Measurements from ENCODE around the gene CTNND1.
"Not testable (repeated sequence)": the region's sequence is repeated elsewhere in the genome, so short reads cannot be mapped to it uniquely, and the experiment has no call there.

Gene CTNND1
- 1.1 to 3.1 reads per million in 2 experiments for total RNA-seq

- no peak for DNase-seq (ENCODE audit: low read depth)
These were observed at the start of gene CTNND1 for GRCh38 chr11:57761301-57762234. Gene CTNND1, plus strand, starts transcription at chr11:57761802. Its CDS starts 29,677 bp downstream, at chr11:57791479.

- peak; percentile 83 for DNase-seq (ENCODE audit: low read depth)
These were observed 49.1 kb upstream of the CTNND1 start, which contains the start of gene TMX2 for GRCh38 chr11:57712256-57713150. Gene TMX2, plus strand, starts transcription at chr11:57712593. Its CDS starts 26 bp downstream, at chr11:57712619.

DNA sequence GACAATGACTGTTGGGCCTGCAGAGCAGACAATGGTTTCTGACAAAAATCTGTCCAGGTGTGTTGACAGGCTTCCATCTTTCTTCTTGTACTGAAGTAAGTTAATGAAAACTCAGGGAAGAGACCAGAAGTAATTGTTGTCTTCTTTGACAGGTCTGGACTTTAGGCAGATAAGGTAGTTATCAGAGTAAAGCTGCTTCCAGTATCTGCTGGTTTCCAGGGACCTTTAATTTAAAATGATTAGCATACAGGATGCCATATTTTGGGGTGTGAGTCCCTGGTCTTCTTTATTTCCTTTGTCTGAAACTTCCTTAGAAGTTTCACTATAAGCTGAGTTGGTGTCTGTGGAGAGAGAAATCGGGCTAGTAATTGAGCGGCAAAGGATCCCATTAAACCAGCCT is 47.8 kb upstream of the CTNND1 start:
- no peak for DNase-seq (ENCODE audit: low read depth)

- DNase-seq (ENCODE audit: low read depth) = not testable (repeated sequence)
These were observed 44.9 kb upstream of the CTNND1 start for GRCh38 chr11:57716726-57717125.

GRCh38 chr11:57727185-57727584 is 34.4 kb upstream of the CTNND1 start:
- no peak for DNase-seq (ENCODE audit: low read depth)

DNA sequence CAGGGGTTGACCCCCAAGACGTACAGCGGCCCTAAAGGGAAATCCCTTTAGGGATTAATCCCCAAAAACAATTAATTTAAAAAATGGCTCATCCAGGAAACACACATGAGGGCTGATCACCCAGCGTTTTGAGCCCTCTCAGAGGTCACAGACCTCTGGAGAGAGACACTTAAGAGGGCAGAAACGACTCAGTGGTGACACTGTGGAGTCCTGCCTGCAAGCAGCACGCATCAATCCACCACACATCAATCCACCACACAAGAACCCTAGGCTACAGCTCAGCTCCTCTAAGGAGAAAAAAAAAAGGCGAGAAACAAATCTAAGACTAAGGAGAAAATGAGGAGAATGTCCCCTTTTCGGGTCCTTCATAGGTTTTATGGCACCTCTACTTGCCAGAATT is 32.8 kb upstream of the CTNND1 start:
- DNase-seq (ENCODE audit: low read depth) = no peak

DNA sequence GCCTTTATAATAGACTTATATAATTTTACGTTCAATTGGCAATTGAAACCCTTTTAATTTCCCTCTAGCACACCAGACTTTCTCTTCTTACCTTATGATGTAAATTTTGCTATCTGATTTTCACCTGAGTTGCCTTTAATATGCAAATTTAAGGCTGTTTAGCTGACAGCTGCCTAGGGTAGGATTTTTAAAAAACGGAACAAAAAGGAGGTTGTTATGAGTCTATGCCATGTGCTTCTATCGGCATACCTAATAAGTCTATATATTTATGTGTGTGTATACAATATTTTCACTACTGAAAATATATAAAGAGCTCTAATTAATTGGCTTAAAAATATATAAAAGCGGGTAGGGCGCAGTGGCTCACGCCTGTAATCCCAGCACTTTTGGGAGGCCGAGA is 32.1 kb upstream of the CTNND1 start:
- no peak for DNase-seq (ENCODE audit: low read depth)

- DNase-seq (ENCODE audit: low read depth) = no peak
These were observed 28.9 kb upstream of the CTNND1 start for GRCh38 chr11:57732661-57733060.

DNA sequence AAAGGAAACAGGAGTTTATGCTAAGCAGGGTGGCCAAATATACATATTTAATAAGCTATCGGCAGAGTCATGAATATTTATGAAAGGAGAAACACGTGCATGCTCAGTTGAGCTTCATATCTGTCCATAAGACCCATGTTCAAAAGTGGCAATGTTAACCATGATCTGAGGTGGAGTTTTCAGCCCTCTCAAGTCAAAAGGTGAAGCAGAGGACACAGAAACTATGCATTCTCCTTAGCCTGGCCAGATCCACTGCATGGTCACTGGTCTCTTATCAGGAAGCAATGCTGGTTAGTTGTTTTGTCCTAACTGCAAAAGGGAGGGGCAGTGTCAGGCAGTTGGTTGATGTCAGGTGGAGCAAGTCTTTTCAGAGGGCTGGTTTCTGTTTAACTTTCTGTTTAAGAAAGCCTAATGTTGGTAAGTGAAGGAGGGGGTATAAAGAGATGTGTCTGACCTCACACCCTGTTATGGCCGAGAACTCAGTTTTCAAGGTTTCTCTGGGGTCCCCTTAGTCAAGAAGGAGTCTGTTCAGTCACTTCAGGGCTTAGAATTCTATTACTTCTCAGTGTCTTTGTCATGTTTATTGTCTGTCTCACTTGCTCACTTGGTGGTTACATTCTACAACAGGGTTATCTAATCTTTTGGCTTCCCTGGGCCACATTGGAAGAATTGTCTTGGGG is 25.8 kb upstream of the CTNND1 start:
- DNase-seq (ENCODE audit: low read depth) = no peak

- DNase-seq (ENCODE audit: low read depth) = peak; percentile 86
These were observed 20.2 kb upstream of the CTNND1 start, which contains the start of gene SELENOH for GRCh38 chr11:57741132-57742086. Gene SELENOH, plus strand, starts transcription at chr11:57741491. Its CDS starts 105 bp downstream, at chr11:57741596.

- DNase-seq (ENCODE audit: low read depth) = no peak
These were observed 19.5 kb upstream of the CTNND1 start for GRCh38 chr11:57742087-57742452.

DNA sequence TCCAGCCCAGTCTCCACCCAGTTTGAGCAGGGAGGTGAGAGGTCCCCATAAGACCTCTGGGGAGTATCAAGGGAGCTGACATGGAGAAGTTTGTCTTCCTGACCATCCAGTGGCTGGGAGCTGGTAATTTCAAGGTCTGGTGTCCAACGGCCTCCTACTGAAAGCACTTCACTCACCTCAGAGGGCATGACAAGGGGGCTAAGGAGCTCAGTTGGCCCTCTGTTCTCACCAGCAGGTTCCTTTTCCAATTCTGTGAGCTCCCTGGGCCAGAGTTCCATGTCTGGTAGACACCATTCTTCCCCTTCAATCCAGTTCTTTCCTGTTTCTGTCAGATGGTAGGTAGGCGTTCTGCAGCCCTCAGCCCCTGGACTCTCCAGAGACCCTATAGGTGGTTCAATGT is 17.2 kb upstream of the CTNND1 start:
- no peak for DNase-seq (ENCODE audit: low read depth)

DNA sequence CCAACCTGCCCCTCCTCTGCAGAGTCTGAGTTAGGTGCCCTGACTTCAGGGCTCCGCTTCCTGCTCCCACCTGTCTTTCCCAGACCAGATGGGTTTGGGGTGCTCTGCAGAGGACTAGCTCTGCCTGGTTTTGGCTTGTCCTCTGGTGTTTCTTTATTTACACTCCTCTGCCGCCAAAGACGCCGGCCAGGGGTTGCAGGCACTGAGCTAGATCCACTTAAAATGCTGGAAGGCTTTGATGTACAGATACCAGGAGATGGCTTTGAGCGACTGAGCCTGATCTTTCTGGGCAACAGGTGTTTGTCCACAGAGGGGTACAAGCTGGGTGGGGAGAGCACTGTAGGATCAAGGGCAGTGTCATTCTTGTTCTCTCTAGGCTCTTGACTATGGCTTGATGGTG is 16.4 kb upstream of the CTNND1 start:
- DNase-seq (ENCODE audit: low read depth) = no peak

- DNase-seq (ENCODE audit: low read depth) = no peak
These were observed 14.7 kb upstream of the CTNND1 start for GRCh38 chr11:57746920-57747319.

DNA sequence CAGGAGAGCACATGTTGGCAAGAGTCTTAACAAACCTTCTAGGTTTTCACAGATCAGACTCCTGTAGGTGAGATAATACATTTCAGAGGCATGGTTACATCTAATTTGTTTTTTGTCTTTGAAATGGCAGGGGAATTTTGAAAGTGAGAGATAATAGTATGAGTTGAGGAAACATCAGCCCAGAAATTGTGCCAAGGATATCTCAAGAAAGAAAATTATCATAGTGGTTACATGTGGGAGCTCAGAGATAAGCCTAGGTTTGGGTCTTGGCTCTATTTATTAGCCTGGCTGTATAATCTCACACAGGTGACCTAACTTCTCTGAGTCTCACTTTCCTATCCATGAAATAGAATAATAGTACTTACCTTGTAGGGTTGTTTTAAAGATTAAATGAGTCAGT is 10.4 kb upstream of the CTNND1 start:
- no peak for DNase-seq (ENCODE audit: low read depth)

GRCh38 chr11:57751676-57752253 is 9.8 kb upstream of the CTNND1 start, which contains the start of gene BTBD18:
Gene BTBD18, minus strand, starts transcription at chr11:57751819. Its CDS starts 631 bp downstream, at chr11:57751188.
- no peak for DNase-seq (ENCODE audit: low read depth)

DNA sequence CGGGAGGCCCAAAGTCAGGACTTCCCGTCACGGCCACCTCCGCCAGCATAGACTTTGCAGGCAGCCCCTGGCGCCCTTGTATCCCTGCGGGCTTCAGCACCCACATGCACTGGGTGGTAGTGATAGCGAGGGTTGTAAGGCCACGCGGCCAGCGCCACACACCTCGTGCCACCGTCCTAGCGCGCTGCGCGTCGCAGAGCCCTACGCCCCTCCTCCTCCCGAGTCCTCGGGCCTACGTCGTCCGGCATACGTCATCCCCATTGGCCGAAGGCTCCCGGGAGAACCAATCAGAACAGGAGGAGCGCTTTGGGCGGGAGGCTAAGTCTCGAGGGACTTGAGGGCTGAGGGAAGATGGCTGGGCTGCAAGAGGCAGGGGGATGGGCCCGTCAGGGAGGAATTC is 8.6 kb upstream of the CTNND1 start:
- DNase-seq (ENCODE audit: low read depth) = no peak

GRCh38 chr11:57758174-57758573 is 3.4 kb upstream of the CTNND1 start:
- DNase-seq (ENCODE audit: low read depth) = no peak

GRCh38 chr11:57762235-57762861 is 746 bp downstream of the CTNND1 start:
- no peak for DNase-seq (ENCODE audit: low read depth)

DNA sequence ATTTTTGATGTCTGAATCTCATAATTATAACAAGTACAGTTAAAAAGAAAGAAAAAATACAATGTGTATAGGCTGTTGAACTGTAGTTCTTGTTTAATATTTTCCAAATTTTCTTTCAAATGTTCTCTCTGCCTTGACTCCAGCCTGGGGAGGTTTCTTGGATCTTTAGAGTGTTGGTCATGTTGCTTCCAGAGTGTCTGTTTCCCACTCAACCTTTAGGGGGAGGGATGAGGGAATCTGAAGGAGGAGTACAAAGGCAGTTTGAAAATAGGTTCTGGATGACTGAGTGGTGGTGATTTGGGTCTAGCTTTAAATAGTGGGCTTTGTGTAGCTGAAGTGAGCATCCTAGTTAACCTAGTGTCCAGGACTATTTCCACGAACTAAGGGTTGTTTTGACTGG is 2.0 kb downstream of the CTNND1 start:
- no peak for DNase-seq (ENCODE audit: low read depth)

Data from T follicular helper cell (primary cell).